Prostate gland (tissue), 2 donors: Measurements from ENCODE around the gene SLC9C2. TPM values are rescaled to one million over a fixed set of nuclear protein-coding genes. Genes with fewer than 3 reads are reported as not detected.

ENCODE experiments used
- DNase-seq: peaks from one replicate; pipeline ENCODE4 v3.0.0-alpha.2; 2019; ENCODE audit warnings: low spot score
- H3K27ac ChIP-seq, 2 donors: fragments of 200-600 bp; sonication (generic); 2 replicates each; pipeline ENCODE4 v1.5.1; 2017 to 2019
- H3K27me3 ChIP-seq: fragments of 200-600 bp; sonication (generic); replicated peaks from 2 replicates; pipeline ENCODE4 v1.5.1; 2019; ENCODE audit not compliant: insufficient read depth
- H3K36me3 ChIP-seq, 2 donors: fragments of 200-600 bp; sonication (generic); 1 replicate in 1 of 2; 2 replicates in 1 of 2; pipeline versions ENCODE4 v1.5.1 to v1.8.1; 2017 to 2019
- H3K4me1 ChIP-seq: fragments of 200-600 bp; sonication (generic); replicated peaks from 2 replicates; pipeline ENCODE4 v1.5.1; 2019
- H3K4me3 ChIP-seq, 2 donors: fragments of 200-600 bp; sonication (generic); 2 replicates each; pipeline ENCODE4 v1.5.1; 2017 to 2019
- H3K9me3 ChIP-seq: fragments of 200-600 bp; sonication (generic); 2 replicates; pipeline ENCODE4 v1.5.1; 2017
- CTCF ChIP-seq, 4 experiments: fragments of 200-600 bp in 2 of 4; fragments of 450-650 bp in 2 of 4; sonication (generic) in 2 of 4; IDR thresholded peaks; 1 replicate in 3 of 4; 2 replicates in 1 of 4; pipeline ENCODE4 v1.5.1; 2016 to 2019; ENCODE audit warnings: antibody characterized with exemption in 4 of 4, mild to moderate bottlenecking in 2 of 4, moderate library complexity in 2 of 4
- POLR2A ChIP-seq: fragments of 450-650 bp; IDR thresholded peaks from one replicate; pipeline ENCODE4 v1.6.1; 2016; ENCODE audit warnings: antibody characterized with exemption, mild to moderate bottlenecking
- POLR2AphosphoS5 ChIP-seq: sonication (generic); formaldehyde crosslinking; IDR thresholded peaks from one replicate; pipeline ENCODE4 v1.6.1; 2017; ENCODE audit warnings: antibody characterized with exemption
- WGBS: methylation state at CpG from one replicate; pipeline ENCODE4 v1.1.5; 2018; 5-methylcytosine and 5-hydroxymethylcytosine counted together
- intact Hi-C: fragments of 100-400 bp; cut with DNase I; formaldehyde crosslinking; loops from one replicate; pipeline ENCODE4 v1.14.2; 2022
- total RNA-seq, 2 donors: library from RNA; depleted of rRNA; stranded (reverse); fragments of >200 nt; gene quantifications; one replicate each; pipeline ENCODE4 v1.1.0, GENCODE V29; 2016

SLC9C2 gene
- total RNA-seq, 2 donors from 2014 or later, result 40.6 TPM; not detected in 1

GRCh38 chr1:173545688-173546087, 57.2 kb downstream of the SLC9C2 start:
- 85% methylated on average over 3 of the region's 3 CpGs for WGBS
- Histone ChIP-seq H3K36me3 (no peaks in the 10 kb centered on the region), H3K4me1 (no peaks in the 10 kb centered on the region), H3K27me3 (no peaks in the 10 kb centered on the region), H3K27ac (no peak overlapping the region), H3K4me3 (no peak overlapping the region), H3K9me3 (no peaks in the 10 kb centered on the region)
- no peak for TF ChIP-seq POLR2AphosphoS5
- TF ChIP-seq CTCF (IDR thresholded peaks at IDR 0.05), result no peak
- TF ChIP-seq POLR2A, result no peak
- no peak for DNase-seq
- intact Hi-C loops, result no loop called here

GRCh38 chr1:173536223-173536622, 66.6 kb downstream of the SLC9C2 start:
- H3K36me3 ChIP-seq, result no peaks in the 10 kb centered on the region
- TF ChIP-seq POLR2A, result no peak
- TF ChIP-seq CTCF (IDR thresholded peaks at IDR 0.05), result no peak
- H3K9me3 ChIP-seq, result no peaks in the 10 kb centered on the region
- DNase-seq, result no peak
- H3K27ac ChIP-seq, result no peak overlapping the region
- no peaks in the 10 kb centered on the region for H3K27me3 ChIP-seq
- intact Hi-C loops, result no loop called here
- no peaks in the 10 kb centered on the region for H3K4me1 ChIP-seq
- no peak overlapping the region for H3K4me3 ChIP-seq

- H3K9me3 ChIP-seq, result no peaks in the 10 kb centered on the region
Measured at GRCh38 chr1:173532237-173532636, 70.6 kb downstream of the SLC9C2 start.

GRCh38 chr1:173530795-173531693, 71.8 kb downstream of the SLC9C2 start:
- Histone ChIP-seq H3K36me3 (no peaks in the 10 kb centered on the region), H3K27me3 (no peaks in the 10 kb centered on the region), H3K27ac (no peak overlapping the region), H3K4me1 (no peaks in the 10 kb centered on the region), H3K9me3 (no peaks in the 10 kb centered on the region), H3K4me3 (no peak overlapping the region)
- 55% methylated on average over 4 of the region's 4 CpGs for WGBS
- intact Hi-C loops, result no loop called here
- DNase-seq, result no peak
- TF ChIP-seq CTCF (IDR thresholded peaks at IDR 0.05) (no peak), POLR2A (no peak), POLR2AphosphoS5 (no peak)

More at GRCh38 chr1:173532237-173532636, 70.6 kb downstream of the SLC9C2 start:
- TF ChIP-seq CTCF (IDR thresholded peaks at IDR 0.05), result no peak
- no peak for TF ChIP-seq POLR2AphosphoS5
- no peak for TF ChIP-seq POLR2A
- Histone ChIP-seq H3K4me1 (no peaks in the 10 kb centered on the region), H3K27ac (no peak overlapping the region), H3K27me3 (no peaks in the 10 kb centered on the region), H3K36me3 (no peaks in the 10 kb centered on the region), H3K4me3 (no peak overlapping the region)
- DNase-seq, result no peak
- intact Hi-C loops, result no loop called here

GRCh38 chr1:173529106-173529505, 73.8 kb downstream of the SLC9C2 start:
- Histone ChIP-seq H3K4me3 (no peak overlapping the region), H3K27me3 (no peaks in the 10 kb centered on the region), H3K27ac (no peak overlapping the region), H3K9me3 (no peaks in the 10 kb centered on the region), H3K4me1 (no peaks in the 10 kb centered on the region), H3K36me3 (no peaks in the 10 kb centered on the region)
- intact Hi-C loops, result no loop called here
- WGBS, result 72% methylated on average over 4 of the region's 4 CpGs
- no peak for DNase-seq
- TF ChIP-seq CTCF (IDR thresholded peaks at IDR 0.05) (no peak), POLR2AphosphoS5 (no peak), POLR2A (no peak)
